NCI-H82 treated with DMSO at 0.1 percent for 48 hours (cell line): Measurements from ENCODE around the gene DIPK1A.

Experiments
- DNase-seq: peaks from one replicate; lab custom pipeline; 2025; ENCODE audit not compliant: unreplicated experiment; lab: John Stamatoyannopoulos, UW

Gene DIPK1A

GRCh38 chr1:92961131-92961895 is at the start of gene DIPK1A:
DIPK1A (minus strand) TSS chr1:92961462; CDS start chr1:92961429, 33 bp downstream.
- DNase-seq: peak; percentile 68

- DNase-seq: no peak
These were observed 46.8 kb upstream of the DIPK1A start for GRCh38 chr1:93007941-93008577.

- DNase-seq: no peak
These were observed 44.0 kb upstream of the DIPK1A start for GRCh38 chr1:93005252-93005598.

- DNase-seq: no peak
These were observed 43.4 kb upstream of the DIPK1A start for GRCh38 chr1:93004566-93005251.

GRCh38 chr1:93003981-93004380 is 42.7 kb upstream of the DIPK1A start:
- DNase-seq: no peak

- DNase-seq: no peak
These were observed 41.5 kb upstream of the DIPK1A start for GRCh38 chr1:93002781-93003180.

- no peak for DNase-seq
These were observed 40.6 kb upstream of the DIPK1A start for GRCh38 chr1:93001893-93002292.

- DNase-seq: no peak
These were observed 39.5 kb upstream of the DIPK1A start for GRCh38 chr1:93000751-93001175.

- DNase-seq: no peak
These were observed 39.0 kb upstream of the DIPK1A start for GRCh38 chr1:93000291-93000690.

GRCh38 chr1:92998821-92999220 is 37.6 kb upstream of the DIPK1A start:
- DNase-seq: no peak

GRCh38 chr1:92995441-92996430 is 34.5 kb upstream of the DIPK1A start:
- peak; percentile 30 for DNase-seq

- DNase-seq: peak; percentile 57
These were observed 32.9 kb upstream of the DIPK1A start for GRCh38 chr1:92994105-92994712.

GRCh38 chr1:92993581-92993980 is 32.3 kb upstream of the DIPK1A start:
- DNase-seq: no peak

- no peak for DNase-seq
These were observed 31.6 kb upstream of the DIPK1A start for GRCh38 chr1:92992877-92993276.

- no peak for DNase-seq
These were observed 30.8 kb upstream of the DIPK1A start for GRCh38 chr1:92992054-92992453.

GRCh38 chr1:92990828-92991227 is 29.6 kb upstream of the DIPK1A start:
- no peak for DNase-seq

- DNase-seq: no peak
These were observed 28.8 kb upstream of the DIPK1A start for GRCh38 chr1:92989936-92990583.

GRCh38 chr1:92989253-92989652 is 28.0 kb upstream of the DIPK1A start:
- DNase-seq: no peak

- DNase-seq: no peak
These were observed 26.2 kb upstream of the DIPK1A start for GRCh38 chr1:92987462-92987861.

GRCh38 chr1:92985101-92985500 is 23.8 kb upstream of the DIPK1A start:
- no peak for DNase-seq
